GM19193 (cell line): ENCODE results near the gene TPX2.

ENCODE experiments used
- POLR2A ChIP-seq: IDR thresholded peaks from 4 replicates; pipeline ENCODE4 v1.6.1; 2011; ENCODE audit not compliant: insufficient read depth, insufficient read length; ENCODE audit errors: extremely low read depth

Gene TPX2

DNA sequence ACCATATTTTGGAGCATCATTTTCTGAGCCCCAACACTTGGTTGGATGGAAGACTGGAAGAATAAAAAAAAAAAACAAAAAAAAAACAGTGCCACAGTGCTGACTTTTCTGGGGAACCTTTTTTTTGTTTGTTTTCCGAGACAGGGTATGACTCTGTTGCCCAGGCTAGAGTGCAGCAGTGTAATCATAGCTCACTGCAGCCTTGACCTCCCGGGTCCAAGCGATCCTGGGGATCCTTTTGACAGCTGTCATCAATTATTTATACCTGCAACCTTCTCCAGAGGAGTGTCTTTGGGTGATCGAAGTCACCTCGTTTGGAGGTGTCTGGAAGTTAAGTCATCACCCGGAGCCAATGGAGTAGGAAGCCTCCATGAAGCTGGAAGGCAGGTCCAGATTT lies 7.8 kb upstream of the TPX2 start:
- TF ChIP-seq POLR2A = no peak

DNA sequence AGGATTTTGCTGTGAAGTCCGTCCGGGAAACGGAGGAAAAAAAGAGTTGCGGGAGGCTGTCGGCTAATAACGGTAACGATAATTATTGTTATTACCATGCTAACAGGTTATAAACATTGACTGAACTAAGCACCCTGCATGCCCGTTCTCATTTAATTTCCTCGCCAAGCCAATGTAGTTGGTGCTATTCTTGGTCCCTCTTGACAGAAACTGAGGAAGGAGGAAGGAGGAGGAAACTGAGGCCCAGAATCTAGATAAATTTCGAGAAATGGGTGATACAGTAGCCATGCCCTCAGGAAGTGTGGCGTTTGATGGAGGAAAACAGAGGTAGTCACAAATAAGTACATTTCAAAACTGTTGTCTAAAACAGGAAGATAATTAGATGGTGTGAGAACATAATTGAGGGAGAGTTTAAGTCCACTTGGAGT lies 474 bp downstream of the TPX2 start:
- no peak for TF ChIP-seq POLR2A

DNA sequence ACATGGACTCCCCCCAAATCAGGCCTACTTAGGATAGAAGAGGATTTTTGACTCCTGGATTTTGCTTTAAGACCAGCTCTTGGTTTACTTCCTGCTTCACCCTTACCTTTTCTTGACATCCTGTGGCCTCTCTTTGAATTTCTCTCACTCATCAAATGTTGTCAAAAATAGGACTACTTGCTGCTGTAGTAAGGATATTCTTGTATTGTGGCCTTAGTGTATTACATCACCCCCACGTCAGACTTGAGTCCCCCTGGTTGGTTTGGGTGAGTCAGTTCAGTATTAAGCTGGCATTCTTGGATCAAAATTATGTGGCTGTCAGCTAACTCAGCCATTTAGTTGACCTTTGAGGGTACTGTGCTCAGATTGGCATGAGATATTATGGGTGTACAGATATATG lies 1.1 kb downstream of the TPX2 start:
- no peak for TF ChIP-seq POLR2A

DNA sequence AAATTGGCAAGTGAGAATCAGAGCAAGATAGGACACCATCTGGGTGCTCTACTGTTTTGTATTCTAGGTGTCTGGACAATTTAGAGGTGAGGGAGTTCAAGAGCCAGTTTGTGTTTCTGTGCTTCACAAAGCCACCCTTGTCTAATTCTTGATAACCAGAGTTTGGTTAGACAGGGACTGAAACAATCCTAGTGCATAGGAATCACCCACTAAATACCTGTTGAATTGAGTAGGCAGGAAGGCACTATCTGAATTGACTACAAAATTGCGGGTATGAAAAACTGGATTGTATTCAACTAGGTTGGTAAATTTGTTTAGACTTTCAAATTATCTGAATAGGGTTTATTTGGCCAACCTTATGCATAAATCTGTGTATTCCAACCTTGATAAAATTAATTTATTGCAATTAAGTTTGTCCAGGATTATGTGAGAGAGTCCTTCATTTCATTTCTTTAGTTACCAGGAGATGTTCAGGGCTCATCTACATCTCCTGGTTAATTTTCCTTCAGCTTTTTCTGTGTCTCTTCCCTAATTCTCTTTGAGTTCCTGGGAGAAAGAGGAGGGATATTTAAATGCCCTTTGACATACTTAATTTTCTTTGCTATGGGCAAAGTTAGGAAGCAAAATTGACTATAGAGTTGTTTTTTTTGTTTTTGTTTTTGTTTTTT lies 1.7 kb downstream of the TPX2 start:
- no peak for TF ChIP-seq POLR2A

DNA sequence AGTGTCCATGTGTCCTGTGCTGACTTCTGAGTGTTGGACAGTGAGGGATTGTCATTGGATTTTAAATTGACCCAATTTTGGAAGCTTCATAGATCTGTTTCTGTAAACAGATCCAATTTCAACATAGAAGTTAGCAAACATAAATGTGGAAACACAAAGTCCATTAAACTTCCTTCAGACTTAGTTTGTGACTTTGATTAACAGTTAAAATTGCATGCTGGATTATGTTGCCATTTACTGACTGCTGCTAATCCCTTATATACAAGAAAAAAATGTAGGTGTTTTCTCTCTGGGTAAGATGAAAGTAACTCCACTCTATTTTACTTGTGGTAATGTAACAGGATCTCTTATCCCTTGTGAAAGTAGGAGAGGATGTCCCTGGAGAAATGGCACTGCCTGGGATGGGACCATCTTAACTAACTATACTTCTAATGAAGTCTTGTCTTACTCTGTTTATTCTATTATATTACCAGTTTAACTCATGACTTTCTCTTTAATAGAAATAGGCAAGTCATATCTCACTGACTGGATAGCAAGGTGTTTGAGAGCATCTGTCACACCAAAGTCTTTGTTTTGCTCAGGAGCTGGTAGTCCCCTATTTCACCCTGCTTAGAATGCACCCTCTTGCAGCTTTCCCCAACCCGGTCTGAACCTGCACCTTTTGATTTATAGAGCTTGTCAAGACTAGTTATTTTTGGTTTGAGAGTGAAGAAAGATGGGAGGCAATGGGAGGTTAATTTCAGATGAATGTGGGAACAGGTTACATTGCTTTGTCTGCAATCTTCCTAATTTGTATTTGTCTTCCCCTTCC lies 7.2 kb downstream of the TPX2 start:
- no peak for TF ChIP-seq POLR2A

DNA sequence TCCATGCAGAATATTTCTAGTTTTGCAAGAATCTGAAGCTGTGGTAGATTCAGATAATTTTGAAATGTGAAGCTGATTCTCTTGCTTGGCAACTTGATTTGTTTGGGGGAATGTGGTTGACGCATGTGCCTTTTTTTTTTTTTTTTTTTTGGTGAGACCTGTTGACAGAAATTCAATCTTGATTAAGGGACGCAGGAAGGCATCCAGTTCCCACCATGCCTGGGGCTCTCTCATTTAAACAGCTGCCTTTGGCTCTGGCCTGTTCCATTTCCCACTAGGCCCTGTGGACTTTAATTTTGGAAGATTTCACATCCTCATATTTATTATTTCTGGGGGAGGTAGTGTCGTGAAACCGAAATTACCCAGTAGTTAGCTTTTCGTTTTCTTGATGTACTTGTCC lies 8.6 kb downstream of the TPX2 start:
- no peak for TF ChIP-seq POLR2A

DNA sequence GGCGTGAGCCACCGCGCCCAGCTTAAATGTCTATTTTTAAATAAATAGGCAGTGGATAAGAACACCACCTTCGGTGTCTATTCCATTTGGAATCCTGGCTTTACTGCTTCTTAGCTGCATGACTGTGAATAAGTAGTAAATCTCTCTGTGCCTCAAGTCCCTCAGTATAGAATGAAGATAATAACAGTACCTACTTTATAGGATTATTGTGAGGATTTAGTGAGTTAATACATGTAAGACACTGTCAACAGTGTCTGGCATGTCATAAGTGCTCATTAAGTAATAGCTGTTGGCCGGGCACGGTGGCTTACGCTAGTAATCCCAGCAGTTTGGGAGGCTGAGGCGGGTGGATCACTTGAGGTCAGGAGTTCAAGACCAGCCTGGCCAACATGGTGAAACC lies 10.1 kb downstream of the TPX2 start:
- no peak for TF ChIP-seq POLR2A

DNA sequence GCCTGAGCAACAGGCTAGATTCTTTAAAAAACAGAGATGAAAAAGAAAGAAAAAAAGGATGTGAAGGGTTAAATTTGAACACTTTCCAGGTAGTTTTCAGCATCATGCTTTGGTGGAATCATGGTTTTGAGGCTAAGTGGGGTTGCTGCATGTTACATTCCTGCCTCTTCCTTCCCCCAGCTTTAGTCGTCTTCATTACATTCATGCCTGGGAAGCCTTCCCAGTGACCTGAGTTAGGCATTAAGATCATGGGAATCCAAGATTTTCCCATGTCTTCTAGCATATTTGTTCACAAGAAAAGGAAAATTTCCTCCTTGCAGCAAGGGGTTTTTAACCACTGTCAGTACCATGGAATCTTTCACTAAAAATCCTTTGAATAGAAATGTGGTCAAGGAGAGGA lies 12.0 kb downstream of the TPX2 start:
- no peak for TF ChIP-seq POLR2A

DNA sequence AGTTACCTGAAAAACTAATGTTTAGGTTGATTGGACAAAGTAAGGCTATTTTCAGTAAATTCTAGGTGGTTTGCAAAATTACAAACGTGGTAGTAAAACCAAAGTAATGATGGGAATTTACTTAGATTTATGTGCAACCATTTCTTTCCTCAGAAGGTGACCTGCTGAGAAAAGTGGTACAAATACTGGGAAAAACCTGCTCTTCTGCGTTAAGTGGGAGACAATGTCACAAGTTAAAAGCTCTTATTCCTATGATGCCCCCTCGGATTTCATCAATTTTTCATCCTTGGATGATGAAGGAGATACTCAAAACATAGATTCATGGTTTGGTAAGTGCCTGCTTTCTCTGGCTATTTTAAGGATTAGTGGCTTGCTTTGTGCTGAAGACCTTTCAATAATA lies 18.2 kb downstream of the TPX2 start:
- TF ChIP-seq POLR2A = no peak

DNA sequence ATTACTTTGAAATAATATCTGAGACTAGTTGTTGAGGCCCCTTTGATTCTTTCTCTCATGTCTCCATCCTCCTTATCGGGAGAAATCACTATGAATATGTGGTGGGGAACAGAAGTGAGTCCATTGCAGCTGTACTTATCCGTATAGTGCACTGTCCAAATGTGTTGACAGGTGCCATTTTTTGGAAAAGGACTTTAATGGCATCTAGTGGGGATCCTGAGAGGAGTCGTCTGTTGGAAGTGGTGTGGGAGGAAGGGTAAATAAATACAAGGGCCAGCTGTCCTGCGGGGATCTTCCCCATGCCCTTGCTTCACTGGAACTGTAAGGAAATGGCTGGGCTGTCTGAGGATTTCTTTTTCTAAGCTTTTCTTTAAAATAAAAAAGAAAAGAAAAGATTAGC lies 19.4 kb downstream of the TPX2 start:
- TF ChIP-seq POLR2A = no peak

DNA sequence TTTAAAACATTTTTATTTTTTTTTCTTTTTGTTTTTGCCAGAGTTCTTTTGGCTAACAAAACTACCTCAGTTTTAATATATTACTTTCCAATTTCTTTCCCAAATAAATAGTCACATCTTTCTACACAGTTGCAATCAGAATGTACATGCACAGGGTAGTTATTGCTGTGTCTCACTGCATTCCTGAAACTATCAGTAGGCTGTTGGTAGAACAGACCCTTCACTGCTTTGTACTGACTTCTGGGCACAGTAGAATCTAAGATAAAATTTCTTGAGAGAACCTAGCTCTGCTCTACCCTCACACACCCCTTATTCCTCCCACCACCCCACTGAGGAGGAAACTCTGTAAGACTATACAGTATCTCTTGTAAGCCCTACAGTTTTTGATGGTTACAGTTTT lies 19.9 kb downstream of the TPX2 start:
- no peak for TF ChIP-seq POLR2A

DNA sequence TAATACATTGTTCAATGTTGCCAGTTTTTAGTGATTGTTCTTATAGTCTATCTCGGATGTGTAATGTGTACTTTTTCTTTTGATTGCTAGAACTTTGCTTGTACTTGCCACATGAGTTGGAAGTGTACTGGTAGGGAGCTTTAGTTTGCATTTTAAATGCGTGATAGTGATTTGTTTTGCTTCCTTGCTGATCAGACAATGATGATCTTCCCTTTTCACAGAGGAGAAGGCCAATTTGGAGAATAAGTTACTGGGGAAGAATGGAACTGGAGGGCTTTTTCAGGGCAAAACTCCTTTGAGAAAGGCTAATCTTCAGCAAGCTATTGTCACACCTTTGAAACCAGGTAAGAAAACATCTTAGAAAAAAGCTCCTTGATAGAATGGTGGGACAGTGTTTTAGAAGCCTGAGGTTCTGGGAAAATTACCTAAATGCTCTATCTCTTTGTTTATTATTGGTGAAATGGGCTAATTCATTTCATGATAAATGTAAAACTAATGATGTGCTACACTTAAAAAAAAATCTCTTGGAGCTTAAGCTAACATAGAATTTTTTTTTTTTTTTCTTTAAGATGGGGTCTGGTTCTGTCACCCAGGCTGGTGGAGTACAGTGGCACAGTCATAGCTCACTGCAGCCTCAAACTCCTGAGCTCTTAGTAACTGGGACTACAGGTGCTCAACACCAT lies 20.9 kb downstream of the TPX2 start:
- TF ChIP-seq POLR2A = no peak

DNA sequence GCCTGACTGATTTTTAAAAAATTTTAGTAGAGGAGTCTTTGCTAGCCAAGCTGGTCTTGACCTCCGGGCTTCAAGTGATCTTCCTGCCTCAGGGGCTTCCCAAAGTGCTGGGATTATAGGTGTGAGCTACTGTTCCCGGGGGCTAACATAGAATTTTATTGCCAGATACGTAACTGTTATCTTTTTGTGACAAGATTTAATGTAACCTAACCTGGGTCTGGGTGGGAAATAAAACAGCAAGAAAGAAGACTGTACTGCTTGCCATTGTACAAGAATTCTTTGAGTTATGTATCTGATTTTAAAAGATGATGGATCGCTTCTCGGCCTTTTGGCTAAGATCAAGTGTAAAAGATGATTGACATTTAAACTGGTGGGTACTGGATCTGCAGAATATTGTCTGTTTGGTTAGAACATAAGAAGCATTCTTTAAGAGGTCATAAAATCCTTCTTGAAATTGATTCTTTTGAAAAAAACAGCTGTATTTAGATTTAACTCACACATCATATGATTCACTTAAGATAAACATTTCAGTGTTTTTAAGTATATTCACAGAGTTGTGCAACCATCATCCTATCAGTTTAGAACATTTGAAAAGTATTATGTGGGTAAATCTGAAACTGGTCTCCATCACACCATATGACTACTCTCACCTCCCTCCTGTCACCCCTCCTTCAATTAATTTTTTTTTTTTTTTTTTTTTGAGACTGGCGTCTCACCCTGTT lies 21.6 kb downstream of the TPX2 start:
- TF ChIP-seq POLR2A = no peak

DNA sequence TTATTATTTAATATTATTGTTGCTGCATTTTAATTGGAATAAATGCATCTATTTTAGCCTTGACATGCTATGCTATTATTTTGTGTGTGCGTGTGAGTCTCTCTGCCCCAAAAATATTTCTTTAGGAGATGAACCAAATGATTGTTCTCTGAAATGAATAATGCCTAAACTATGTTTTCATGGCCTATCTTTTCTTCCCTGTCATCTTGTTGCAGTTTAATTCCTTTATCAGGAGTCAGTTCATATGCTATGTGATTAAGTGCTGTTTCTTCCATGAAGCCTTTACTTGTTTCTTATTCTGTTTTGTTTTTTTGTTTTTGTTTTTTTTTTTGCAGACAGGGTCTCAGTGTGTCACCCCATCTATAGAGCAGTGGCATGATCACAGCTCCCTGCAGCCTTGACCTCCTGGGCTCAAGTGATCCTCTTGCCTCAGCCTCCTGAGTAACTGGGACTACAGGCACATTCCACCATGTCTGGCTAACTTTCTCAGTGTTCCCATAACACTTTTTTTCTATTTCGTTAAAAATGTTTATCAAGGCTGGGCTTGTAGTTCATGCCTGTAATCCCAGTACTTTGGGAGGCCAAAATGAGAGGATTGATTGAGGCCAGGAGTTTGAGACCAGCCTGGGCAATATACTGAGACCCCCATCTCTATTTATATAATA lies 25.7 kb downstream of the TPX2 start:
- no peak for TF ChIP-seq POLR2A

DNA sequence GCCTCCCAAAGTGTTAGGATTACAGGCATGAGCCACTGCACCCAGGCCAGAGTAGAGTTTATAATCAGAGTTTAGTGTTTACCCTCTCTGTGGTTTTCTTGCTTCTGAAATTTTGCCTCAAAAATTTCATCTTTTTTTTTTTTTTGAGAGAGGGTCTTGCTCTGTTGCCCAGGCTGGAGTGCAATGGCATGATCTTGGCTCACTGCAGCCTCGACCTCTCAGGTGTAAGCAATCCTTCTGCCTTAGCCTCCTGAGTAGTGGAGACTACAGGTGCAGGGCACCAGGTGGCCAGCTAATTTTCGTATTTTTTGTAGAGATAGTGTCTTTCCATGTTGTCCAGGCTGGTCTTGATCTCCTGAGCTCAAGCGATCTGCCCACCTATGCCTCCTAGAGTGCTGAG lies 28.7 kb downstream of the TPX2 start:
- no peak for TF ChIP-seq POLR2A
